ENCODE results near the gene OR1S1.
"Not testable (repeated sequence)": the region's sequence is repeated elsewhere in the genome, so short reads cannot be mapped to it uniquely, and the experiment has no call there.

OR1S1 gene

DNA sequence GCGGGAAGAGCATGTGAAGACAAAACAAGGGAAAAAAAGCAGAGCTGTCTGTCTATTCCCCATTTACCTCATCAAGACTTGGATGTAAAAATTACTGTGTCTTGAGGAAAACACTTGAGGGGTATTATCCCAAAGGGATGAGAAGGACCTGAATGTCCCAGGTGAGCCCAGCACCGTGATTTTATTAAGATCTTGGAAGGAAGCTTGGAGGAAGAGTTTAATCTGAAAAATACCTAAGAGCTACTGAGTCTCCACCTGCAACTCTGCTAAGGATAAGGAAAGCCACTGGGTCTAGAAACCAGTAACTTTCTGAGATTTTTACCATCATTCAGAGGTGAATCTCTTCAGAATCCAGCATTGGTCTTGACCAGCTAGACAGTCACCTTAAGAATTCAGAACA is at the start of gene OR1S1:
OR1S1 (plus strand) TSS at position 301 of the 400 bp plus-strand sequence.
- not testable (repeated sequence) for H3K4me1 ChIP-seq (ENCODE audit: insufficient read depth, poor library complexity, severe bottlenecking); ATAC-seq (ENCODE audit: low read depth); DNase-seq (ENCODE audit: low spot score); H3K27ac ChIP-seq (ENCODE audit: poor library complexity, severe bottlenecking); H3K27me3 ChIP-seq (ENCODE audit: insufficient read depth, poor library complexity, severe bottlenecking); H3K36me3 ChIP-seq (ENCODE audit: low read depth); H3K4me3 ChIP-seq (ENCODE audit: severe bottlenecking); H3K9me3 ChIP-seq (ENCODE audit: severe bottlenecking)

DNA sequence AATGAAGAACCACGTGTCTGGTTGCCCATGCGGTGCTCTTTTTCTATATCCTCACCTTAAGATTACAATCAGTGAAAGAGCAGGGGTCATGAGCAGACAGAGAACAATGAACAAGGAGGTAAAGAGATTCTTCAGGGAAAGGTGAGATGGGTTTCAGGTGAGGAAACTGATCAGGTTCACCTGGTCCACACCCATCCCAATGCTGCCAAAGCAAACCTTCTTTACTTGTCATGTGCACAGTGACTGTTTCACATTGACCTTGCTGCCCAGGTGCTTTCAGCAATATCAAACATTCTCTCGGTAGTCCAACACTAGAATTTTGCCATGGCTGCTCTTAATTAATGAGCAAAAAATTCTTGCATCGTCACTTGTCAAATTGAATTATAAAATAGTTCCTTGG is 48.1 kb upstream of the OR1S1 start:
- Histone ChIP-seq H3K4me1 (ENCODE audit: insufficient read depth, poor library complexity, severe bottlenecking) (no peaks in the 10 kb centered on the region), H3K36me3 (ENCODE audit: low read depth) (no peaks in the 10 kb centered on the region), H3K27me3 (ENCODE audit: insufficient read depth, poor library complexity, severe bottlenecking) (no peaks in the 10 kb centered on the region), H3K4me3 (ENCODE audit: severe bottlenecking) (no peak overlapping the region), H3K27ac (ENCODE audit: poor library complexity, severe bottlenecking) (no peak overlapping the region), H3K9me3 (ENCODE audit: severe bottlenecking) (no peaks in the 10 kb centered on the region)
- ATAC-seq (ENCODE audit: low read depth), result no peak
- TF ChIP-seq, protein P1, sequence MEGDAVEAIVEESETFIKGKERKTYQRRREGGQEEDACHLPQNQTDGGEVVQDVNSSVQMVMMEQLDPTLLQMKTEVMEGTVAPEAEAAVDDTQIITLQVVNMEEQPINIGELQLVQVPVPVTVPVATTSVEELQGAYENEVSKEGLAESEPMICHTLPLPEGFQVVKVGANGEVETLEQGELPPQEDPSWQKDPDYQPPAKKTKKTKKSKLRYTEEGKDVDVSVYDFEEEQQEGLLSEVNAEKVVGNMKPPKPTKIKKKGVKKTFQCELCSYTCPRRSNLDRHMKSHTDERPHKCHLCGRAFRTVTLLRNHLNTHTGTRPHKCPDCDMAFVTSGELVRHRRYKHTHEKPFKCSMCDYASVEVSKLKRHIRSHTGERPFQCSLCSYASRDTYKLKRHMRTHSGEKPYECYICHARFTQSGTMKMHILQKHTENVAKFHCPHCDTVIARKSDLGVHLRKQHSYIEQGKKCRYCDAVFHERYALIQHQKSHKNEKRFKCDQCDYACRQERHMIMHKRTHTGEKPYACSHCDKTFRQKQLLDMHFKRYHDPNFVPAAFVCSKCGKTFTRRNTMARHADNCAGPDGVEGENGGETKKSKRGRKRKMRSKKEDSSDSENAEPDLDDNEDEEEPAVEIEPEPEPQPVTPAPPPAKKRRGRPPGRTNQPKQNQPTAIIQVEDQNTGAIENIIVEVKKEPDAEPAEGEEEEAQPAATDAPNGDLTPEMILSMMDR (IDR thresholded peaks at IDR 0.05; ENCODE audit: poor library complexity, severe bottlenecking), result no peak
- no peak for DNase-seq (ENCODE audit: low spot score)

DNA sequence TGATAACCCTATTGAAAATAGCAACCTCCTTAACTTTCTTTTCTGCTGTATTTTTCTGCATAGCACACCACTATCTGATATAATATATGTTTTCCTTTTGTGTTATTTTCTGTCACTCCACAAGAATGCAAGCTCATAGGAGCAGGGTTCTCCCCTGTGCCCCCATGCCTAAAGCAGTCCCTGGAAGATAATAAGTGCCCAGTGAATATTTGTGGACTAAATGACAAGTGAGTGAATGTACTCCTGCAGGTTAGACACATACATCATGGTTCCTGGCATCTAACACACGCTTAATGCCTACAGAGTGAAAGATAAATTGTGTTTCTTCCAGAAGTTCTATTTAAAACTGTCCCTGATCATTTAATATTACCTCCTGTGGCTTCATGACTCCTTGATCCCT is 47.5 kb upstream of the OR1S1 start:
- H3K4me3 ChIP-seq (ENCODE audit: severe bottlenecking), result no peak overlapping the region
- no peak overlapping the region for H3K27ac ChIP-seq (ENCODE audit: poor library complexity, severe bottlenecking)
- H3K36me3 ChIP-seq (ENCODE audit: low read depth), result no peaks in the 10 kb centered on the region
- no peak for ATAC-seq (ENCODE audit: low read depth)
- no peaks in the 10 kb centered on the region for H3K27me3 ChIP-seq (ENCODE audit: insufficient read depth, poor library complexity, severe bottlenecking)
- DNase-seq (ENCODE audit: low spot score), result no peak
- H3K9me3 ChIP-seq (ENCODE audit: severe bottlenecking), result no peaks in the 10 kb centered on the region
- TF ChIP-seq, protein P1 (IDR thresholded peaks at IDR 0.05; ENCODE audit: poor library complexity, severe bottlenecking), result no peak
- no peaks in the 10 kb centered on the region for H3K4me1 ChIP-seq (ENCODE audit: insufficient read depth, poor library complexity, severe bottlenecking)

DNA sequence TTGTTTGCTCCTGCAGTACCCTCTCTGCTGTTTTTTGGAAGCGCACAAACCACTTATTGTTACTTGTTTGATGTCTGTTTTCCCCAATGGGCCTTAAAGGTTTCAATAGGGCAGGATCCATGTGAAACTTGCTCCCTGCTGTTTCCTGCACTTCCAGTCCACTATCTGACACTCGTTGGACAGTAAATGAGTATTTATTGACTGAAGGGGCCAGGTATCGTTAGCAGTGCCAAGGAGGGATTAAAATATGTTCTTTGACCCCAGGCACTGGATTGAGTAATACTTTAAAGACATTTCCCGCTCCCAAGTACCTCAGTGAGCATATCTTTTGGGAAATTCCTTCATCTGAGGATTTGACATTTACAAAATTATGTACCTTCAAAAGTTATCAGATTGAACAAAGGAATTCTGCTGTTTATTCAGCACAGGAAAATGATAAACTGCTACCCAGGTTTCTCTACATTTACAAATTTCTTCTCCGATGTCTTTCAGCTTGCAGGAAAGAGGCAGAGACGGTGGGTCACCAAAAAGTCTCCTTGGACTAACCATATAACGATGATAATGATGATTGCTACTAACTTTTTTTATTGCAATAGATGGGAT is 46.9 kb upstream of the OR1S1 start:
- Histone ChIP-seq H3K4me1 (ENCODE audit: insufficient read depth, poor library complexity, severe bottlenecking) (no peaks in the 10 kb centered on the region), H3K9me3 (ENCODE audit: severe bottlenecking) (no peaks in the 10 kb centered on the region), H3K4me3 (ENCODE audit: severe bottlenecking) (no peak overlapping the region), H3K27me3 (ENCODE audit: insufficient read depth, poor library complexity, severe bottlenecking) (no peaks in the 10 kb centered on the region), H3K36me3 (ENCODE audit: low read depth) (no peaks in the 10 kb centered on the region), H3K27ac (ENCODE audit: poor library complexity, severe bottlenecking) (no peak overlapping the region)
- ATAC-seq (ENCODE audit: low read depth) (no peak), DNase-seq (ENCODE audit: low spot score) (no peak)
- TF ChIP-seq, protein P1 (IDR thresholded peaks at IDR 0.05; ENCODE audit: poor library complexity, severe bottlenecking), result no peak

DNA sequence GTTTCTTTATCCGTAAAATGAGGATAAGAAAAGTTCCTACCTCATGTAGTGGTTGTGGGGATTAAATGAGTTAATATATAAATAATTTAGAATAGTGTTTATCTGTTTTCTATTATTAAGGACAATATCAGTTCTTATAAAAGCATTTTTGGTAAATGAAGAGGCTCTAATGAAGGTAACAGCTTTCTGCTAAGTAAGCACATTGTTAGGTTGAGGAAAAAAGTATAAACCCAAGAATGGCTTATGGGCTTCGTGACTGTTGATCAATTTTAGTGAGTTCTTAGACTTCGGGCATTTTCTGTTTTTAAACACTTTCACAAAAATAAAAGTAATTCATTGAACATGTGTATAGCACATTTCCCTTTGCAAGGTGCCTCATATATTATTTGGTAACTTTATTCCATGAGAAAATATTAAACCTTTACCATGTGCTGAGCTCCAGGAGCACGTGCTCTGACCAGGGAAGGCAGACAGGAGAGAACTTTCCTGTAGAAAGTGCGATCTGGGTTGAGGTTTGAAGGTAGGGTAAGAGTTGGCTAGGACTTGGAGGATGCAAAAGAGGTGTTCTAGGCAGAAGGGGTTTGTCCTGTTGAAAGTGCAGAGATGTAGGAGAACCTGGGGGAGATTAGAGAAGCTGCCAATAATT is 35.0 kb upstream of the OR1S1 start:
- TF ChIP-seq, protein P1 (IDR thresholded peaks at IDR 0.05; ENCODE audit: poor library complexity, severe bottlenecking), result no peak
- Histone ChIP-seq H3K27me3 (ENCODE audit: insufficient read depth, poor library complexity, severe bottlenecking) (no peaks in the 10 kb centered on the region), H3K9me3 (ENCODE audit: severe bottlenecking) (no peaks in the 10 kb centered on the region), H3K36me3 (ENCODE audit: low read depth) (no peaks in the 10 kb centered on the region), H3K4me1 (ENCODE audit: insufficient read depth, poor library complexity, severe bottlenecking) (no peaks in the 10 kb centered on the region), H3K4me3 (ENCODE audit: severe bottlenecking) (no peak overlapping the region), H3K27ac (ENCODE audit: poor library complexity, severe bottlenecking) (no peak overlapping the region)
- ATAC-seq (ENCODE audit: low read depth) (no peak), DNase-seq (ENCODE audit: low spot score) (no peak)
